ENCODE results near the gene CDH4. TPM values are rescaled to one million over a fixed set of nuclear protein-coding genes. Genes with fewer than 3 reads are reported as not detected.

Gene CDH4
- total RNA-seq, 1 experiment from 2014 or later: 3.9 TPM

GRCh38 chr20:61884571-61885389 lies 632.7 kb downstream of the CDH4 start:
- Histone ChIP-seq H3K36me3 (replicated peaks; ENCODE audit: control insufficient read depth, insufficient read depth, low read length) (no peaks in the 10 kb centered on the region), H3K4me3 (ENCODE audit: insufficient read depth, low read depth, low read length) (no peak overlapping the region), H3K27me3 (ENCODE audit: control insufficient read depth, insufficient read depth, low read length) (no peaks in the 10 kb centered on the region)
- no peak for DNase-seq

GRCh38 chr20:61885759-61886715 lies 634.0 kb downstream of the CDH4 start:
- no peak for DNase-seq
- Histone ChIP-seq H3K27me3 (ENCODE audit: control insufficient read depth, insufficient read depth, low read length) (no peaks in the 10 kb centered on the region), H3K36me3 (replicated peaks; ENCODE audit: control insufficient read depth, insufficient read depth, low read length) (no peaks in the 10 kb centered on the region), H3K4me3 (ENCODE audit: insufficient read depth, low read depth, low read length) (no peak overlapping the region)

GRCh38 chr20:61886721-61887595 lies 634.9 kb downstream of the CDH4 start:
- Histone ChIP-seq H3K27me3 (ENCODE audit: control insufficient read depth, insufficient read depth, low read length) (no peaks in the 10 kb centered on the region), H3K4me3 (ENCODE audit: insufficient read depth, low read depth, low read length) (no peak overlapping the region), H3K36me3 (replicated peaks; ENCODE audit: control insufficient read depth, insufficient read depth, low read length) (no peaks in the 10 kb centered on the region)
- DNase-seq: peak; percentile 94

GRCh38 chr20:61887596-61888093 lies 635.6 kb downstream of the CDH4 start:
- DNase-seq: no peak
- H3K27me3 ChIP-seq (ENCODE audit: control insufficient read depth, insufficient read depth, low read length): no peaks in the 10 kb centered on the region; the same call in 1 of the 2 replicates

GRCh38 chr20:61888101-61888865 lies 636.2 kb downstream of the CDH4 start:
- Histone ChIP-seq H3K27me3 (ENCODE audit: control insufficient read depth, insufficient read depth, low read length) (no peaks in the 10 kb centered on the region; the same call in 1 of the 2 replicates), H3K36me3 (replicated peaks; ENCODE audit: control insufficient read depth, insufficient read depth, low read length) (no peaks in the 10 kb centered on the region)
- DNase-seq: no peak

More at GRCh38 chr20:61887596-61888093, 635.6 kb downstream of the CDH4 start:
- no peaks in the 10 kb centered on the region for H3K36me3 ChIP-seq (replicated peaks; ENCODE audit: control insufficient read depth, insufficient read depth, low read length)
- H3K4me3 ChIP-seq (ENCODE audit: insufficient read depth, low read depth, low read length): no peak overlapping the region

GRCh38 chr20:61889659-61890058 lies 637.6 kb downstream of the CDH4 start:
- Histone ChIP-seq H3K4me3 (ENCODE audit: insufficient read depth, low read depth, low read length) (no peak overlapping the region), H3K27me3 (ENCODE audit: control insufficient read depth, insufficient read depth, low read length) (no peaks in the 10 kb centered on the region; the same call in 1 of the 2 replicates), H3K36me3 (replicated peaks; ENCODE audit: control insufficient read depth, insufficient read depth, low read length) (no peaks in the 10 kb centered on the region)
- DNase-seq: no peak

More at GRCh38 chr20:61888101-61888865, 636.2 kb downstream of the CDH4 start:
- no peak overlapping the region for H3K4me3 ChIP-seq (ENCODE audit: insufficient read depth, low read depth, low read length)

GRCh38 chr20:61890210-61890609 lies 638.1 kb downstream of the CDH4 start:
- DNase-seq: no peak

GRCh38 chr20:61891476-61891875 lies 639.4 kb downstream of the CDH4 start:
- DNase-seq: no peak
- no peaks in the 10 kb centered on the region for H3K36me3 ChIP-seq (replicated peaks; ENCODE audit: control insufficient read depth, insufficient read depth, low read length)
- H3K27me3 ChIP-seq (ENCODE audit: control insufficient read depth, insufficient read depth, low read length): no peaks in the 10 kb centered on the region; the same call in 1 of the 2 replicates
- H3K4me3 ChIP-seq (ENCODE audit: insufficient read depth, low read depth, low read length): no peak overlapping the region

More at GRCh38 chr20:61890210-61890609, 638.1 kb downstream of the CDH4 start:
- Histone ChIP-seq H3K27me3 (ENCODE audit: control insufficient read depth, insufficient read depth, low read length) (no peaks in the 10 kb centered on the region; the same call in 1 of the 2 replicates), H3K36me3 (replicated peaks; ENCODE audit: control insufficient read depth, insufficient read depth, low read length) (no peaks in the 10 kb centered on the region), H3K4me3 (ENCODE audit: insufficient read depth, low read depth, low read length) (no peak overlapping the region)

- Histone ChIP-seq H3K27me3 (ENCODE audit: control insufficient read depth, insufficient read depth, low read length) (no peaks in the 10 kb centered on the region; the same call in 1 of the 2 replicates), H3K36me3 (replicated peaks; ENCODE audit: control insufficient read depth, insufficient read depth, low read length) (no peaks in the 10 kb centered on the region), H3K4me3 (ENCODE audit: insufficient read depth, low read depth, low read length) (no peak overlapping the region)
- DNase-seq: no peak
These were observed 640.0 kb downstream of the CDH4 start for GRCh38 chr20:61891916-61892649.

GRCh38 chr20:61895016-61895415 lies 643.0 kb downstream of the CDH4 start:
- Histone ChIP-seq H3K4me3 (ENCODE audit: insufficient read depth, low read depth, low read length) (no peak overlapping the region), H3K36me3 (replicated peaks; ENCODE audit: control insufficient read depth, insufficient read depth, low read length) (no peaks in the 10 kb centered on the region), H3K27me3 (ENCODE audit: control insufficient read depth, insufficient read depth, low read length) (no peaks in the 10 kb centered on the region; the same call in 1 of the 2 replicates)
- no peak for DNase-seq

- Histone ChIP-seq H3K27me3 (ENCODE audit: control insufficient read depth, insufficient read depth, low read length) (no peaks in the 10 kb centered on the region; the same call in 1 of the 2 replicates), H3K36me3 (replicated peaks; ENCODE audit: control insufficient read depth, insufficient read depth, low read length) (no peaks in the 10 kb centered on the region), H3K4me3 (ENCODE audit: insufficient read depth, low read depth, low read length) (no peak overlapping the region)
- no peak for DNase-seq
These were observed 643.6 kb downstream of the CDH4 start for GRCh38 chr20:61895686-61896057.

GRCh38 chr20:61896058-61896961 lies 644.2 kb downstream of the CDH4 start:
- Histone ChIP-seq H3K27me3 (ENCODE audit: control insufficient read depth, insufficient read depth, low read length) (no peaks in the 10 kb centered on the region; the same call in 1 of the 2 replicates), H3K4me3 (ENCODE audit: insufficient read depth, low read depth, low read length) (no peak overlapping the region), H3K36me3 (replicated peaks; ENCODE audit: control insufficient read depth, insufficient read depth, low read length) (no peaks in the 10 kb centered on the region)
- DNase-seq: peak; percentile 98
